Adipocyte (in vitro differentiated cells): ENCODE data around the gene MGLL.

Source experiments
- DNase-seq: peaks from one replicate; pipeline ENCODE4 v3.0.0-alpha.2; 2015; ENCODE audit warnings: low read depth
- H3K27me3 ChIP-seq: replicated peaks from 2 replicates; pipeline ENCODE4 v1.7.0; 2013; ENCODE audit warnings: mild to moderate bottlenecking, low read length, moderate library complexity; ENCODE audit not compliant: control insufficient read depth, insufficient read depth
- H3K36me3 ChIP-seq: 2 replicates; pipeline ENCODE4 v1.7.0; 2013; ENCODE audit warnings: low read length, mild to moderate bottlenecking, moderate library complexity; ENCODE audit not compliant: control insufficient read depth, insufficient read depth, severe bottlenecking
- H3K4me1 ChIP-seq: 2 replicates; pipeline ENCODE4 v1.7.0; 2013; ENCODE audit warnings: mild to moderate bottlenecking, low read length, moderate library complexity; ENCODE audit not compliant: control insufficient read depth, insufficient read depth
- H3K4me3 ChIP-seq: 2 replicates; pipeline ENCODE4 v1.7.0; 2013; ENCODE audit warnings: mild to moderate bottlenecking, low read length, moderate library complexity
- H3K9ac ChIP-seq: 2 replicates; pipeline ENCODE4 v1.7.0; 2013; ENCODE audit warnings: mild to moderate bottlenecking, low read length, moderate library complexity
- H3K9me3 ChIP-seq: 2 replicates; pipeline ENCODE4 v1.7.0; 2013; ENCODE audit warnings: mild to moderate bottlenecking, low read length, moderate library complexity; ENCODE audit not compliant: control insufficient read depth

MGLL gene

DNA sequence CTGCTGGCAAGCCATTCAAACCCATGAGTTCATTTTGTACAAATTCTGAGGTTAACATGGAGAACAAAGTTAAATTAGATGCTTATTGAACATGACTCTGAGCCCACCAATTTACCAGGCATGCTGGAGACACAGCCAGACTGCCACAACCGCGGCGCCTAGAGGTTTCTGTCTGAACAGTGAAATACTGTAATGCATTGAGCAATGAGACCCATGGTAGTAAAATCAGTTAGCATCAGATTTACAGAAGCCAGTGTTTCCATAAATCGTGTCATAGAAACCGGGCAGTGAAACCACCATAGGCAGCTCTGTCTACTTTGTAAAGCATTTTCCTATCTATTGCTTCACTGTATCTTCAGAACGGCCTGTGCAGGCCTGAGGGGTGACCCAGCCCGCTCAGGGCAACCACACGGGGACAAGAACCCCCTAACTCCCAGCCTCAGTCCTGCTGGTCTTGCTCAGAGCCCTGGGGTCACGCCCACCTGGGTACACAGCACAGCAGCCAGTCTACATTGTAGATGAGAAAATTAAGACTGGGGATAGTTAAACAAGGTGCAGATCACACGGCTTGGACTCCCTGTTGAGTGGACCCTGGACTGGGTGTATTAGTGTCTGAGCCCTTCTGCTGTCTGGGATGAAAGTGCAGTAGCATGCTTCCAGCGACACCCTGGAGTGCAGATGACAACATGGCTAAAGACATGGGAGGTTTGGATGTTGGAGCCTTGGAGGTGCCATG is 44.2 kb downstream of the MGLL start:
- Histone ChIP-seq H3K4me3 (no peak overlapping the region), H3K27me3 (no peaks in the 10 kb centered on the region), H3K36me3 (peaks cover 13% of the 10 kb centered on the region), H3K9ac (no peak overlapping the region), H3K4me1 (peaks cover 47% of the 10 kb centered on the region), H3K9me3 (peaks cover 7% of the 10 kb centered on the region)
- DNase-seq, result no peak

DNA sequence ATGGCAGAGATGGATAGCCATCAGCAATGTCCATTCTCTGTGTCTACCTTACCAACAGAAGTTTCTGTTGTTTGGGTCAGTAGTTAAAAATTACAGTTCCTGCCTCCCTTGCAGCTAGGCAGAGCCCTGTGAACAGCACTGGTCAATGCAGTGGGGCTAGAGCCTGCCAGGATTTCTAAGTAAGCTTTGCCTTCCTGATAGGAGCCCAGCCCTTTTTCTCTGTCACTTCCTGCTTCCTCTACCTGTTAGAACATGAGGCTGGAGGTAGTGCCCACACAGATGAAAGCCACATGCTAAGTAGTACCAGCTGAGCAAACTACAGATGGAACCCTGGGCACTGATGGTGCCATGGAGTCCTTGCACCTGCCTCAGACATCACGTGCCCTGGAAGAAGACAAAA is 45.0 kb downstream of the MGLL start:
- H3K4me3 ChIP-seq, result no peak overlapping the region
- H3K9ac ChIP-seq, result no peak overlapping the region
- peaks cover 21% of the 10 kb centered on the region for H3K36me3 ChIP-seq
- no peak for DNase-seq
- H3K27me3 ChIP-seq, result no peaks in the 10 kb centered on the region
- peaks cover 7% of the 10 kb centered on the region for H3K9me3 ChIP-seq
- peaks cover 51% of the 10 kb centered on the region for H3K4me1 ChIP-seq

DNA sequence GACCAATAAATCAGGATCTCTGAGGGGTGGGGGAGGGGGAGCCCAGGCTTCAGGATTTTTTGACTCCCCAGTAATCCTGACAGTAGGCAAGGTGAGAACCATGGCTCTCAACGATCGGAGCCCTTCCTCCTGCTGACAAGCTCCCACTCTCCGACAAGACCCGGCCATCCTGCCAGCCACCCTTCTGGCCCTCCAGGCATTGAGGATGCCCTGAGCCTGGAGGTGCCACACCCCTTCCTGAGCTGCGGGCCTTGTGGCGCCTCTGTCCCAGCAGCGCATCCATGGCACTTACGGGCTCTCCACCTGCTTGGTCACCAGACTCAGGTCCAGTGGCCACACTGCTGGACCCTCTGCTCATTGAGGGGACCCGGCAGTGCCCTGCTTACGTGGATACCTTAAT is 46.0 kb downstream of the MGLL start:
- no peak overlapping the region for H3K4me3 ChIP-seq
- peaks cover 50% of the 10 kb centered on the region for H3K4me1 ChIP-seq
- H3K9ac ChIP-seq, result no peak overlapping the region
- H3K36me3 ChIP-seq, result peaks cover 23% of the 10 kb centered on the region
- no peak for DNase-seq
- peaks cover 7% of the 10 kb centered on the region for H3K9me3 ChIP-seq
- H3K27me3 ChIP-seq, result no peaks in the 10 kb centered on the region

GRCh38 chr3:127775398-127776109 is 46.8 kb downstream of the MGLL start:
- Histone ChIP-seq H3K4me3 (no peak overlapping the region), H3K36me3 (peaks cover 23% of the 10 kb centered on the region), H3K27me3 (no peaks in the 10 kb centered on the region), H3K9ac (peak overlapping the region; percentile 61), H3K9me3 (peaks cover 7% of the 10 kb centered on the region), H3K4me1 (peaks cover 50% of the 10 kb centered on the region)
- peak; percentile 88 for DNase-seq

- Histone ChIP-seq H3K9me3 (peaks cover 7% of the 10 kb centered on the region), H3K27me3 (no peaks in the 10 kb centered on the region), H3K4me3 (no peak overlapping the region), H3K36me3 (peaks cover 23% of the 10 kb centered on the region), H3K4me1 (peaks cover 43% of the 10 kb centered on the region), H3K9ac (peak overlapping the region; percentile 61)
- no peak for DNase-seq
Measured at GRCh38 chr3:127774647-127775046, 47.7 kb downstream of the MGLL start.

DNA sequence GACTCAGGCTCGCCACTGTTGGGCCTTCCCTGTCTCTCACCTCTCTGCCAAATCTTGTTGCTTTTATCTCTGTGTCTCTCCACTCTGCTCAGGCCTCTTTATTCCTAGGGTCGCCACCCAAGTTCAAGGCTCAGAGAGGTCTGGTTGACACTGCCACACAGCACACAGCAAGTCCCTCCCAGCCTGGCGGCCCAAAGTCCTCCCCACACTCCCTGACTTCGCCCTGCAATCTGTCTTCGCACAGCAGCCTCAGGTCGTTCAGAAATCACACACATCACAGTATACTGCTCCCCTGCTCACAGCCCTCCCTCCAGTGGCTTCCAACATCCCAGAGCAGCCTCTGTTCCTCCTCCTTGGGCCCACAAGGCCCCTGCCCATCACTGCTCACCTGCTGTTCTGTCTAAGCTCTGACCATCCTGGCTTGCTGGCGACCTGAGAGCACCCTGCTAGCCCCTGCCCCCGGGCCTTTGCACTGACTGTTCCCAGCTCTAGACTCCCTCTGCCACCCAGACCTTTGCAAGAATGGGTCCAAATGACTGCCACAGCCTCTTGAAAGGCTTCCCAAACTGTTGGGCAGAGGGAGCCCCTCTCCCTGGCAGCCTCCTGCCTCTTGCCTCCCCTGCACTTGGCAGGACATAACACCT is 48.4 kb downstream of the MGLL start:
- H3K27me3 ChIP-seq, result no peaks in the 10 kb centered on the region
- peaks cover 47% of the 10 kb centered on the region for H3K4me1 ChIP-seq
- H3K9me3 ChIP-seq, result peaks cover 7% of the 10 kb centered on the region
- no peak for DNase-seq
- no peak overlapping the region for H3K4me3 ChIP-seq
- H3K9ac ChIP-seq, result no peak overlapping the region
- H3K36me3 ChIP-seq, result peaks cover 23% of the 10 kb centered on the region

- H3K36me3 ChIP-seq, result peaks cover 23% of the 10 kb centered on the region
- DNase-seq, result no peak
Measured at GRCh38 chr3:127772827-127773751, 49.2 kb downstream of the MGLL start.

GRCh38 chr3:127772273-127772672 is 50.0 kb downstream of the MGLL start:
- H3K36me3 ChIP-seq, result peaks cover 16% of the 10 kb centered on the region
- DNase-seq, result no peak
- H3K4me1 ChIP-seq, result peaks cover 62% of the 10 kb centered on the region
- no peaks in the 10 kb centered on the region for H3K27me3 ChIP-seq
- H3K4me3 ChIP-seq, result no peak overlapping the region
- H3K9me3 ChIP-seq, result peaks cover 12% of the 10 kb centered on the region
- no peak overlapping the region for H3K9ac ChIP-seq

More at GRCh38 chr3:127772827-127773751, 49.2 kb downstream of the MGLL start:
- Histone ChIP-seq H3K4me1 (peaks cover 53% of the 10 kb centered on the region), H3K27me3 (no peaks in the 10 kb centered on the region), H3K4me3 (no peak overlapping the region), H3K9me3 (peaks cover 8% of the 10 kb centered on the region), H3K9ac (no peak overlapping the region)

- peaks cover 11% of the 10 kb centered on the region for H3K36me3 ChIP-seq
- H3K9me3 ChIP-seq, result peaks cover 11% of the 10 kb centered on the region
- no peak overlapping the region for H3K4me3 ChIP-seq
- no peak overlapping the region for H3K9ac ChIP-seq
- no peaks in the 10 kb centered on the region for H3K27me3 ChIP-seq
- peaks cover 67% of the 10 kb centered on the region for H3K4me1 ChIP-seq
- no peak for DNase-seq
Measured at GRCh38 chr3:127771746-127772145, 50.6 kb downstream of the MGLL start.

GRCh38 chr3:127770671-127771355 is 51.5 kb downstream of the MGLL start:
- Histone ChIP-seq H3K4me1 (peaks cover 60% of the 10 kb centered on the region), H3K27me3 (no peaks in the 10 kb centered on the region), H3K9ac (peak overlapping the region; percentile 4), H3K36me3 (peaks cover 11% of the 10 kb centered on the region), H3K4me3 (no peak overlapping the region), H3K9me3 (peaks cover 11% of the 10 kb centered on the region)
- peak; percentile 72 for DNase-seq
